ENCODE results near the gene WDR27. TPM values are rescaled to one million over a fixed set of nuclear protein-coding genes. Genes with fewer than 3 reads are reported as not detected.

The WDR27 gene
- total and polyA plus RNA-seq, 7 donors, result 1.2 to 46.0 (median 20.0) TPM

DNA sequence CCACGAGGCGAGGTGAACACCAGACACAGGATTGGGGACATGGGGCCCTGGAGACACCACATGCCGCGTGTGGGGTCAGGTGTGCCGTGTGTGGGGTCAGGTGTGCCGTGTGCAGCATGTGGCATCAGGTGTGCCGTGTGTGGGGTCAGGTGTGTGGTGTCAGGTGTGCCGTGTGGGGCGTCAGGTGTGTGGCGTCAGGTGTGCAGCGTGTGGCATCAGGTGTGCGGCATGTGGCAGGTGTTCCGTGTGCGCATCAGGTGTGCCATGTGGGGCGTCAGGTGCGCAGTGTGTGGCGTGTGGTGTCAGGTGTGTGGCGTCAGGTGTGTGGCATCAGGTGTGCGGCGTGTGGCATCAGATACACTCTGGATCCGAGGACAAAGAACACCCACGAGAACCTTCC, 77.9 kb downstream of the WDR27 start:
- H3K36me3 ChIP-seq, result peaks cover 0 to 37% (median 0%) of the 10 kb centered on the region in 4 donors

DNA sequence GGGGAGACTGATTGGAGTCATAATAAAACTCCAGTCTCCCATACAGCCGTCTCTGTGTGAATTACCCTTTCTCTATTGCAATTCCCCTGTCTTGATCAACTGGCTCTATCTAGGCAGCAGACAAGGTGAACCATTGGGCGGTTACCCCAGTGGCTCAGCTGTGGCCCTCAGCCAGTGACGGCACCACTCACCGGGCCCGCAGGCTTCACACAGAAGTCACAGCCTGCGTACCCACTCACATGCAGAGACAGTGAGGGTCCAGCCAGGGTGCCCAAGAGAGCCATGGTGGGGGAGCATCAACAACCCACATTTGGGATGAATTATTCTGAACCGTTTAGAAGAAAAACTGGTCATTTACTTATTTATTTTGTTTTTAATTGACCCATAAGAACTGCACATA, 78.5 kb downstream of the WDR27 start:
- intact Hi-C loops (cut with DNase I), result no loop called here
- 97 to 98% methylated on average over 7 of the region's 7 CpGs for WGBS, 2 donors
- TF ChIP-seq POLR2A (IDR thresholded peaks at IDR 0.05), result no peak
- TF ChIP-seq, protein P1, sequence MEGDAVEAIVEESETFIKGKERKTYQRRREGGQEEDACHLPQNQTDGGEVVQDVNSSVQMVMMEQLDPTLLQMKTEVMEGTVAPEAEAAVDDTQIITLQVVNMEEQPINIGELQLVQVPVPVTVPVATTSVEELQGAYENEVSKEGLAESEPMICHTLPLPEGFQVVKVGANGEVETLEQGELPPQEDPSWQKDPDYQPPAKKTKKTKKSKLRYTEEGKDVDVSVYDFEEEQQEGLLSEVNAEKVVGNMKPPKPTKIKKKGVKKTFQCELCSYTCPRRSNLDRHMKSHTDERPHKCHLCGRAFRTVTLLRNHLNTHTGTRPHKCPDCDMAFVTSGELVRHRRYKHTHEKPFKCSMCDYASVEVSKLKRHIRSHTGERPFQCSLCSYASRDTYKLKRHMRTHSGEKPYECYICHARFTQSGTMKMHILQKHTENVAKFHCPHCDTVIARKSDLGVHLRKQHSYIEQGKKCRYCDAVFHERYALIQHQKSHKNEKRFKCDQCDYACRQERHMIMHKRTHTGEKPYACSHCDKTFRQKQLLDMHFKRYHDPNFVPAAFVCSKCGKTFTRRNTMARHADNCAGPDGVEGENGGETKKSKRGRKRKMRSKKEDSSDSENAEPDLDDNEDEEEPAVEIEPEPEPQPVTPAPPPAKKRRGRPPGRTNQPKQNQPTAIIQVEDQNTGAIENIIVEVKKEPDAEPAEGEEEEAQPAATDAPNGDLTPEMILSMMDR (IDR thresholded peaks at IDR 0.05), result no peak
- TF ChIP-seq POLR2AphosphoS5 (IDR thresholded peaks at IDR 0.05), result no peak
- no peak for TF ChIP-seq EP300 (IDR thresholded peaks at IDR 0.05)

More for the DNA sequence above, 77.9 kb downstream of the WDR27 start:
- TF ChIP-seq EP300 (IDR thresholded peaks at IDR 0.05) (no peak), POLR2AphosphoS5 (IDR thresholded peaks at IDR 0.05) (no peak), POLR2A (IDR thresholded peaks at IDR 0.05) (no peak)
- TF ChIP-seq, protein P1 (IDR thresholded peaks at IDR 0.05), result no peak
- H3K27ac ChIP-seq, result no peak overlapping the region
- no peak for DNase-seq
- 98% methylated on average over 22 of the region's 22 CpGs for WGBS, 2 donors
- intact Hi-C loops (cut with DNase I), result no loop called here
- no peak overlapping the region for H3K4me3 ChIP-seq
- no peaks in the 10 kb centered on the region for H3K27me3 ChIP-seq
- H3K9me3 ChIP-seq, result no peaks in the 10 kb centered on the region
- peaks cover 0 to 18% (median 0%) of the 10 kb centered on the region in 4 donors for H3K4me1 ChIP-seq

DNA sequence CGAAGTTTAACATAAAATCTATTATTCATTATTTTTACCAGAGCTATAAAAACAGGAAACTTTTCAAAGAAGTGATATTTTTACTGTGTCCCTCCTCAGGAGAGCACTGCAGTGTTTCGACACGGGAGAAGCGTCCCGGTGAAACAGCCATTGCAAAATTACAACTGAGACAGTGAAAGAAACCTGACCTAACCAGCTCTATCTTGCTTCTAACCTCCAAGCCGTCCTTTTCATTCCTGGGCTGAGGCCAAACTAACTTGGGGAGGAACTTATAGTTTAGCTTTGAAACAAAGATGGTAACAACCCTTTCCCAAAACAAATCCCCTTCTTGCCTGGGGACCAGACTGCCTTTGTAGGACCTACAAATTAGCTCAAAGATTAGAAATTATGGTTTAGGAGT, 79.2 kb downstream of the WDR27 start:
- Histone ChIP-seq H3K27me3 (no peaks in the 10 kb centered on the region), H3K4me1 (peaks cover 0 to 20% (median 0%) of the 10 kb centered on the region in 4 donors), H3K9me3 (no peaks in the 10 kb centered on the region), H3K36me3 (peaks cover 0 to 37% (median 0%) of the 10 kb centered on the region in 4 donors), H3K27ac (no peak overlapping the region), H3K4me3 (no peak overlapping the region)
- TF ChIP-seq EP300 (IDR thresholded peaks at IDR 0.05) (no peak), POLR2A (IDR thresholded peaks at IDR 0.05) (no peak)
- TF ChIP-seq, protein P1 (IDR thresholded peaks at IDR 0.05), result no peak
- intact Hi-C loops (cut with DNase I), result no loop called here
- no peak for DNase-seq
- WGBS, 2 donors, result 86 to 90% methylated on average over 6 of the region's 6 CpGs

More for the DNA sequence above, 78.5 kb downstream of the WDR27 start:
- no peak overlapping the region for H3K4me3 ChIP-seq
- H3K27ac ChIP-seq, result no peak overlapping the region
- H3K4me1 ChIP-seq, result peaks cover 0 to 20% (median 0%) of the 10 kb centered on the region in 4 donors
- DNase-seq, result no peak
- peaks cover 0 to 37% (median 0%) of the 10 kb centered on the region in 4 donors for H3K36me3 ChIP-seq
- no peaks in the 10 kb centered on the region for H3K9me3 ChIP-seq
- H3K27me3 ChIP-seq, result no peaks in the 10 kb centered on the region

DNA sequence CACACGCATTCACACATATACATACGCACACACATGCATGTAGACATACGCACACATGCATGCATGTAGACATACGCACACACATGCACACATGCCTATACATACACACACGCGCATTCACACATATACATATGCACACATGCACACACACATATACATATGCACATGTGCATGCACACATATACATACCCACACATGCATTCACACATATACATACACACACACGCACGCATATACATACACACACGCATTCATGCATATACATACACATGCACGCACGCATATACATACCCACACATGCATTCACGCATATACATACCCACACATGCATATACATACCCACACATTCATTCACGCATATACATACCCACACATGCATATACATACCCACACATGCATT, 80.5 kb downstream of the WDR27 start:
- H3K27me3 ChIP-seq, result no peaks in the 10 kb centered on the region
- no peaks in the 10 kb centered on the region for H3K9me3 ChIP-seq
- peaks cover 0 to 30% (median 0%) of the 10 kb centered on the region in 4 donors for H3K36me3 ChIP-seq
- intact Hi-C loops (cut with DNase I), result no loop called here
- TF ChIP-seq, protein P1 (IDR thresholded peaks at IDR 0.05), result no peak
- no peak for TF ChIP-seq POLR2AphosphoS5 (IDR thresholded peaks at IDR 0.05)
- no peak for TF ChIP-seq EP300 (IDR thresholded peaks at IDR 0.05)
- no peak for TF ChIP-seq POLR2A (IDR thresholded peaks at IDR 0.05)
- no peak overlapping the region for H3K27ac ChIP-seq
- 86 to 92% methylated on average over 13 of the region's 13 CpGs for WGBS, 2 donors
- peaks cover 0 to 20% (median 0%) of the 10 kb centered on the region in 4 donors for H3K4me1 ChIP-seq
- DNase-seq, result no peak
- H3K4me3 ChIP-seq, result no peak overlapping the region

All from sigmoid colon (tissue), 7 donors.